Activated B cell treated with CpG ODN at 0.5 μM for 24 hours (primary cell): ENCODE data around the gene ADGRG1. TPM values are rescaled to one million over a fixed set of nuclear protein-coding genes. Genes with fewer than 3 reads are reported as not detected.
"Not testable (repeated sequence)": the region's sequence is repeated elsewhere in the genome, so short reads cannot be mapped to it uniquely, and the experiment has no call there.

Experiments used
- ATAC-seq: fragments of 200-7000 bp; cut with Tn5 transposase; one replicate; pipeline ENCODE4 v1.10.0; 2021; ENCODE audit warnings: low read depth, mild to moderate bottlenecking, moderate library complexity
- CTCF ChIA-PET: fragments of 350-600 bp; sonication (Branson Sonifier 250); formaldehyde crosslinking; loops from one replicate; lab custom pipeline; 2021; ENCODE audit warnings: antibody characterized with exemption; lab: Charles Lee
- POLR2A ChIA-PET: fragments of 350-600 bp; sonication (Branson Sonifier 250); formaldehyde crosslinking; loops from one replicate; lab custom pipeline; 2021; ENCODE audit warnings: antibody characterized with exemption; lab: Charles Lee
- DNase-seq: peaks from one replicate; pipeline ENCODE4 v3.0.0; 2022
- H3K27ac Mint-ChIP-seq: one replicate; pipeline ENCODE4 v1.8.0; 2020; ENCODE audit warnings: mixed read lengths
- H3K27me3 Mint-ChIP-seq: one replicate; pipeline ENCODE4 v1.8.0; 2021; ENCODE audit warnings: mixed read lengths
- H3K36me3 Mint-ChIP-seq: one replicate; pipeline ENCODE4 v1.8.0; 2021; ENCODE audit warnings: low read depth, mixed read lengths
- H3K4me1 Mint-ChIP-seq: one replicate; pipeline ENCODE4 v1.8.0; 2021; ENCODE audit warnings: mixed read lengths
- H3K4me3 Mint-ChIP-seq: one replicate; pipeline ENCODE4 v1.8.0; 2020; ENCODE audit warnings: mild to moderate bottlenecking, mixed read lengths
- H3K9me3 Mint-ChIP-seq: one replicate; pipeline ENCODE4 v1.8.0; 2020; ENCODE audit warnings: mixed read lengths
- intact Hi-C: fragments of 100-400 bp; cut with micrococcal nuclease; formaldehyde crosslinking; loops from one replicate; pipeline ENCODE4 v1.15.1; 2024
- total RNA-seq: library from RNA; stranded (reverse); gene quantifications from 2 replicates; pipeline ENCODE4 v1.2.3, GENCODE V29; 2022
- TF ChIP-seq, protein P1 (sequence below): fragments of 200-600 bp; IDR thresholded peaks from one replicate; pipeline ENCODE4 v1.8.0; 2022; ENCODE audit warnings: antibody characterized with exemption, mild to moderate bottlenecking

The ADGRG1 gene
- total RNA-seq, 1 donor from 2014 or later: 0.13 TPM

DNA sequence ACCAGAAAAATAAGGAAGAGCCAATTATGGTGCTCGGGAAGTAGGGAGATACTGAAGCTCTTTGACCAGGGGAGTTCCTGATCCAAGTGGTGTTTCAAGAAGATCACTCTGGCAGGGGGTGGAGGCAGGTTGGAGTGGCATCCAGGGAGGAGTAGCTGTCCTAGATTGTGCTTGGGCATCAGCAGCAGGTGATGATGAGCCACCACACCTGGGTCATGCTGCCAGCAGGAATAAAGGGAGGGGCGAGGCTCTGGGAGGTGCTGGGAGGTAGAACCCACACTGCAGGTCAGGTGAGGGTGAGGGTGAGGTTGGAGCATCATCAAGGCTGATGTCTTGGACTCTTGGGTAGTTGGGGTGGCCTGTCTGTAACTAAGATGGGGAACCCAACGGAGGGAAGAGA lies 35.4 kb upstream of the ADGRG1 start:
- ATAC-seq (no peak), DNase-seq (no peak)
- peaks cover 21% of the 10 kb centered on the region for H3K4me1 Mint-ChIP-seq
- ChIA-PET CTCF (interaction anchor here (1.0 to 1.5 kb wide), 3 partner anchors 18 to 127 kb away, joined by 3 to 4 read pairs (median 3); no protein-coding TSS in a partner anchor), POLR2A (no interaction called here)
- H3K4me3 Mint-ChIP-seq: no peak overlapping the region
- TF ChIP-seq, protein P1, sequence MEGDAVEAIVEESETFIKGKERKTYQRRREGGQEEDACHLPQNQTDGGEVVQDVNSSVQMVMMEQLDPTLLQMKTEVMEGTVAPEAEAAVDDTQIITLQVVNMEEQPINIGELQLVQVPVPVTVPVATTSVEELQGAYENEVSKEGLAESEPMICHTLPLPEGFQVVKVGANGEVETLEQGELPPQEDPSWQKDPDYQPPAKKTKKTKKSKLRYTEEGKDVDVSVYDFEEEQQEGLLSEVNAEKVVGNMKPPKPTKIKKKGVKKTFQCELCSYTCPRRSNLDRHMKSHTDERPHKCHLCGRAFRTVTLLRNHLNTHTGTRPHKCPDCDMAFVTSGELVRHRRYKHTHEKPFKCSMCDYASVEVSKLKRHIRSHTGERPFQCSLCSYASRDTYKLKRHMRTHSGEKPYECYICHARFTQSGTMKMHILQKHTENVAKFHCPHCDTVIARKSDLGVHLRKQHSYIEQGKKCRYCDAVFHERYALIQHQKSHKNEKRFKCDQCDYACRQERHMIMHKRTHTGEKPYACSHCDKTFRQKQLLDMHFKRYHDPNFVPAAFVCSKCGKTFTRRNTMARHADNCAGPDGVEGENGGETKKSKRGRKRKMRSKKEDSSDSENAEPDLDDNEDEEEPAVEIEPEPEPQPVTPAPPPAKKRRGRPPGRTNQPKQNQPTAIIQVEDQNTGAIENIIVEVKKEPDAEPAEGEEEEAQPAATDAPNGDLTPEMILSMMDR: no peak
- H3K9me3 Mint-ChIP-seq: peaks cover 8% of the 10 kb centered on the region
- H3K27ac Mint-ChIP-seq: no peak overlapping the region
- H3K36me3 Mint-ChIP-seq: peaks cover 2% of the 10 kb centered on the region
- peaks cover 11% of the 10 kb centered on the region for H3K27me3 Mint-ChIP-seq
- intact Hi-C loops: no loop called here

DNA sequence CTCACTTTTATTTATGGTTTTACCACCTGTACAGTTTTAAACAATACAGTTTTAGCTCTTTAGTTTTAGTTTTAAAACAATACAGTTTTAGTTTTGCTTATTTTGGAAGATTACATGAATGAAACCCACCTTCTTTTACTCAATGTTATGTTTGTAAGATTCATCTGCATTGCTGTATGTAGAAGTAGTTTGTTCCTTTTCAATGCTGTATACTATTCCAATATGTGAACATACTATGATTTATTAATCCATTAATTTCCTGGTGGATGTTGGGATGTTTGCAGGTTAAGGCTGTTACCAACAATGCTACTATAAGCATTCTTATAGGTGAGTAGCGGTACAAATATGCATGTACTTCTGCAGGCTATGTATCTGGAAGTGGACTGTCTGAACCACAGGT lies 34.4 kb upstream of the ADGRG1 start:
- TF ChIP-seq, protein P1: no peak
- Mint-ChIP-seq H3K36me3 (peaks cover 2% of the 10 kb centered on the region), H3K27me3 (peaks cover 11% of the 10 kb centered on the region), H3K4me1 (peaks cover 21% of the 10 kb centered on the region), H3K9me3 (peaks cover 8% of the 10 kb centered on the region), H3K4me3 (no peak overlapping the region), H3K27ac (no peak overlapping the region)
- POLR2A ChIA-PET: no interaction called here
- no peak for ATAC-seq
- no peak for DNase-seq
- intact Hi-C loops: no loop called here
- CTCF ChIA-PET: interaction anchor here (1.2 kb wide), 1 partner anchor 90 kb away, joined by 3 read pairs; no protein-coding TSS in a partner anchor

DNA sequence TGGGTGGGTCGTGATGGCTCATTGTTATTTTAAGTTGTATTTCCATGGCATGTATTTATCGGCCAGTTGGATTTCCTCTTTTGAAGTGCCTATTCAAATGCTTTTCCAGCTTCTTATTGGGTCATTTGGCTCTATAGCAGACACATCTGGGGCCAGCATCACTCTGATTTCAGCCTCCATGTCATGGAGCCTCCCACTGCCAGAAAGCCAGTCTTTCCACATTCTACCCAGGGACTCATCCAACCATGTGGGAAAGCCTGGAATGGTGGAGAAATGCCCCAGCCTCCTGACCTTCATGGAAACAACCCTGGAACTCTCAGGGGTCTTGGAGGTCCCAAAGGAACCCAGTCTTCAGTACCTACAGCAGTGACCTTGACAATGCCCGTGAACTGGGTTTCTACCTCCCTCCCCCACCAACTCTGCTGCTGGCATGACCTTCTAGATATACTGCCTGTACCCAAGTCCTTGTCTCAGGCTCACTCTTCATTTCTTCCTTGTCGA lies 33.8 kb upstream of the ADGRG1 start:
- H3K36me3 Mint-ChIP-seq: peaks cover 2% of the 10 kb centered on the region
- no peak overlapping the region for H3K4me3 Mint-ChIP-seq
- peaks cover 21% of the 10 kb centered on the region for H3K4me1 Mint-ChIP-seq
- intact Hi-C loops: no loop called here
- peaks cover 11% of the 10 kb centered on the region for H3K27me3 Mint-ChIP-seq
- ATAC-seq (no peak), DNase-seq (no peak)
- H3K27ac Mint-ChIP-seq: no peak overlapping the region
- TF ChIP-seq, protein P1: no peak
- POLR2A ChIA-PET: no interaction called here
- H3K9me3 Mint-ChIP-seq: peaks cover 8% of the 10 kb centered on the region
- CTCF ChIA-PET: no interaction called here

DNA sequence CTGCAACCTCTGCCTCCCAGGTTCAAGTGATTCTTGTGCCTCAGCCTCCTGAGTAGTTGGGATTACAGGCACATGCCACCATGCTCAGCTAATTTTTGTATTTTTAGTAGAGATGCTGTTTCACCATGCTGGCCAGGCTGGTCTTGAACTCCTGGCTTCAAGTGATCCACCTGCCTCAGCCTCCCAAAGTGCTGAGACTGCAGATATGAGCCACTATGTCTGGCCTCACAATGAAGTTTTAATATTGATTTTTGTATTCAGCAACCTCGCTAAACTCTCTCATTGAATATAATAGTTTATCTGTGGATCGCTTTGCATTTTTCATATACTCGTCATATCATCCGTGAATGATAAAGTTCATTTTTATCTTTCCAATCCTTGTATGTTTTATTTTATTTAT lies 32.2 kb upstream of the ADGRG1 start:
- H3K27me3 Mint-ChIP-seq, ATAC-seq, H3K36me3 Mint-ChIP-seq, intact Hi-C loops, DNase-seq, CTCF ChIA-PET, H3K9me3 Mint-ChIP-seq, POLR2A ChIA-PET, H3K4me3 Mint-ChIP-seq, H3K27ac Mint-ChIP-seq: not testable (repeated sequence)
- H3K4me1 Mint-ChIP-seq: peaks cover 20% of the 10 kb centered on the region

DNA sequence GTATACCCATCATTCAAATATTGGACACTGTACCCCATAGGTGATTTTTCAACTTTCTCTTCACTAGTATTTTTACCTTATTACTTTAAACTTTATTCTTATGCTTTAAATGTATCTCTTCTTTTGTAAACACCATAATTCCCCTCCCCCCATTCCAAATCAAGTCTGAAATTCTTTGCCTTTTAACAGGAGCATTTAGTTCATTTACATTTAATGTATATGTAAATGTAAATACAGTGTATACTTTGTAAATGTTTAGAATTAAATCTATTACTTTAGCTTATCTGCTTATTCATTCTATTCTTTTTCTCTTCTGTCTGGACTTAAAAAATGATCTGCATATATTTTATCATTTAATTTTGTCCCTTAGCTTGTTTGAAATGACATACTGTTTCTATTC lies 30.0 kb upstream of the ADGRG1 start:
- peaks cover 11% of the 10 kb centered on the region for H3K4me1 Mint-ChIP-seq
- no peak overlapping the region for H3K4me3 Mint-ChIP-seq
- CTCF ChIA-PET: no interaction called here

More for the DNA sequence above, 30.0 kb upstream of the ADGRG1 start:
- ATAC-seq (no peak), DNase-seq (no peak)
- Mint-ChIP-seq H3K27ac (no peak overlapping the region), H3K36me3 (peaks cover 2% of the 10 kb centered on the region), H3K9me3 (peaks cover 8% of the 10 kb centered on the region), H3K27me3 (peaks cover 11% of the 10 kb centered on the region)
- TF ChIP-seq, protein P1: no peak
- POLR2A ChIA-PET: no interaction called here
- intact Hi-C loops: no loop called here
